HL-60 (cell line): ENCODE results near the gene ANKRD33B.
A peak's percentile ranks its signal among the peaks of the same experiment; 100 is the strongest.

Experiments
- DNase-seq, 2 experiments: peaks; one replicate each; pipeline ENCODE4 v3.0.0-alpha.2; 2010 to 2020; ENCODE audit warnings: low read depth in 1 of 2, low spot score in 1 of 2
- H3K27ac ChIP-seq: fragments of 250-450 bp; sonication (Bioruptor Pico); replicated peaks from 2 replicates; pipeline ENCODE4 v1.5.1; 2020; ENCODE audit warnings: mild to moderate bottlenecking, moderate library complexity
- H3K27me3 ChIP-seq: fragments of 250-450 bp; sonication (Bioruptor Pico); 2 replicates; pipeline ENCODE4 v1.5.1; 2021; ENCODE audit warnings: mild to moderate bottlenecking, moderate library complexity; ENCODE audit not compliant: insufficient read depth, poor library complexity, severe bottlenecking
- H3K4me3 ChIP-seq: replicated peaks from 2 replicates; pipeline ENCODE4 v1.5.1; 2011; ENCODE audit warnings: mild to moderate bottlenecking, control low read depth, low read length; ENCODE audit not compliant: insufficient read depth
- GABPA ChIP-seq: IDR thresholded peaks from 2 replicates; pipeline ENCODE4 v1.6.1; 2012; ENCODE audit warnings: low read depth
- POLR2AphosphoS5 ChIP-seq: IDR thresholded peaks from 2 replicates; pipeline ENCODE4 v1.6.1; 2012; ENCODE audit warnings: low read depth
- SPI1 ChIP-seq: IDR thresholded peaks from 2 replicates; pipeline ENCODE4 v1.6.1; 2012; ENCODE audit warnings: low read depth, mild to moderate bottlenecking, borderline replicate concordance
- TF ChIP-seq, protein P1 (sequence below): IDR thresholded peaks from one replicate; pipeline ENCODE4 v1.5.1; 2011; ENCODE audit warnings: low read length, control low read depth, inconsistent platforms; ENCODE audit not compliant: insufficient read depth
- TF ChIP-seq, protein P2 (sequence below): IDR thresholded peaks from 2 replicates; pipeline ENCODE4 v1.6.1; 2012; ENCODE audit warnings: low read depth; ENCODE audit not compliant: insufficient replicate concordance

ANKRD33B gene

DNA sequence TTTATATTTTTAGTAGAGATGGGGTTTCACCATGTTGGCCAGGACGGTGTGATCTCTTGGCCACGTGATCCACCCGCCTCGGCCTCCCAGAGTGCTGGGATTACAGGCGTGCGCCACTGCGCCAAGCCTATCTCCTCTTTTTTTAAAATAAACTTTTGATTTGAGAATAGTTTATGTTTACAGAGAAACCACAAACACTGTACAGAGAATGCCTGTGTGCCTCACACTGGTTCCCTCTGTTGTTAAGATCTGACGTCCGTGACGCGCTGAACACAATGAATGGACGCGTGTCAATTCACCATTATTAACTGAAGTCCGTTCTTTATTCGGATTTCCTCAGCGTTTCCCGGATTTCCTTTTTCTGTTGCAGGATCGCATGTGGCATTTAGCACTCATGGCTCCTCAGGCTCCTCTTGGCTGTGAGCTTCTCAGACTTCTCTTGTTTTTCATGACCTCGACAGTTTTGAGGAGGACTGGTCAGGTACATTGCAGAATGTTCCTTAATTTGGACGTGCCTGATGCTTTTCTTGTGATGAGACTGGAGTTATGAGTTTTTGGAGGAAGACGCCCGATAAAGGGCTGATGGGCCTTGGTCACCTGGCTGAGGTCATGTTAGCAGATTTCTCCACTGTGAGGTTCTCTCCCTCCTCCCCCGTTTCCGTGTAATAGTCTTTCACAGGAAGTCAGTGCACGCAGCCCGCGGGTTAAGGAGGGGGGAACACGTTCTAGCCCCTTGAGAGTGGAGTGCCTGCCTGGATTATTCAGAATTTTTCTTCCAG, 69.6 kb downstream of the ANKRD33B start:
- peak overlapping the region; percentile 79 for H3K27ac ChIP-seq
- no peak for TF ChIP-seq SPI1
- TF ChIP-seq POLR2AphosphoS5, result no peak
- no peak for TF ChIP-seq GABPA
- TF ChIP-seq, protein P1, sequence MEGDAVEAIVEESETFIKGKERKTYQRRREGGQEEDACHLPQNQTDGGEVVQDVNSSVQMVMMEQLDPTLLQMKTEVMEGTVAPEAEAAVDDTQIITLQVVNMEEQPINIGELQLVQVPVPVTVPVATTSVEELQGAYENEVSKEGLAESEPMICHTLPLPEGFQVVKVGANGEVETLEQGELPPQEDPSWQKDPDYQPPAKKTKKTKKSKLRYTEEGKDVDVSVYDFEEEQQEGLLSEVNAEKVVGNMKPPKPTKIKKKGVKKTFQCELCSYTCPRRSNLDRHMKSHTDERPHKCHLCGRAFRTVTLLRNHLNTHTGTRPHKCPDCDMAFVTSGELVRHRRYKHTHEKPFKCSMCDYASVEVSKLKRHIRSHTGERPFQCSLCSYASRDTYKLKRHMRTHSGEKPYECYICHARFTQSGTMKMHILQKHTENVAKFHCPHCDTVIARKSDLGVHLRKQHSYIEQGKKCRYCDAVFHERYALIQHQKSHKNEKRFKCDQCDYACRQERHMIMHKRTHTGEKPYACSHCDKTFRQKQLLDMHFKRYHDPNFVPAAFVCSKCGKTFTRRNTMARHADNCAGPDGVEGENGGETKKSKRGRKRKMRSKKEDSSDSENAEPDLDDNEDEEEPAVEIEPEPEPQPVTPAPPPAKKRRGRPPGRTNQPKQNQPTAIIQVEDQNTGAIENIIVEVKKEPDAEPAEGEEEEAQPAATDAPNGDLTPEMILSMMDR, result no peak
- TF ChIP-seq, protein P2, sequence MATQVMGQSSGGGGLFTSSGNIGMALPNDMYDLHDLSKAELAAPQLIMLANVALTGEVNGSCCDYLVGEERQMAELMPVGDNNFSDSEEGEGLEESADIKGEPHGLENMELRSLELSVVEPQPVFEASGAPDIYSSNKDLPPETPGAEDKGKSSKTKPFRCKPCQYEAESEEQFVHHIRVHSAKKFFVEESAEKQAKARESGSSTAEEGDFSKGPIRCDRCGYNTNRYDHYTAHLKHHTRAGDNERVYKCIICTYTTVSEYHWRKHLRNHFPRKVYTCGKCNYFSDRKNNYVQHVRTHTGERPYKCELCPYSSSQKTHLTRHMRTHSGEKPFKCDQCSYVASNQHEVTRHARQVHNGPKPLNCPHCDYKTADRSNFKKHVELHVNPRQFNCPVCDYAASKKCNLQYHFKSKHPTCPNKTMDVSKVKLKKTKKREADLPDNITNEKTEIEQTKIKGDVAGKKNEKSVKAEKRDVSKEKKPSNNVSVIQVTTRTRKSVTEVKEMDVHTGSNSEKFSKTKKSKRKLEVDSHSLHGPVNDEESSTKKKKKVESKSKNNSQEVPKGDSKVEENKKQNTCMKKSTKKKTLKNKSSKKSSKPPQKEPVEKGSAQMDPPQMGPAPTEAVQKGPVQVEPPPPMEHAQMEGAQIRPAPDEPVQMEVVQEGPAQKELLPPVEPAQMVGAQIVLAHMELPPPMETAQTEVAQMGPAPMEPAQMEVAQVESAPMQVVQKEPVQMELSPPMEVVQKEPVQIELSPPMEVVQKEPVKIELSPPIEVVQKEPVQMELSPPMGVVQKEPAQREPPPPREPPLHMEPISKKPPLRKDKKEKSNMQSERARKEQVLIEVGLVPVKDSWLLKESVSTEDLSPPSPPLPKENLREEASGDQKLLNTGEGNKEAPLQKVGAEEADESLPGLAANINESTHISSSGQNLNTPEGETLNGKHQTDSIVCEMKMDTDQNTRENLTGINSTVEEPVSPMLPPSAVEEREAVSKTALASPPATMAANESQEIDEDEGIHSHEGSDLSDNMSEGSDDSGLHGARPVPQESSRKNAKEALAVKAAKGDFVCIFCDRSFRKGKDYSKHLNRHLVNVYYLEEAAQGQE, result no peak
- peak in 1 of 2 experiments; percentile 50 for DNase-seq
- H3K4me3 ChIP-seq, result no peak overlapping the region
- H3K27me3 ChIP-seq, result no peaks in the 10 kb centered on the region

DNA sequence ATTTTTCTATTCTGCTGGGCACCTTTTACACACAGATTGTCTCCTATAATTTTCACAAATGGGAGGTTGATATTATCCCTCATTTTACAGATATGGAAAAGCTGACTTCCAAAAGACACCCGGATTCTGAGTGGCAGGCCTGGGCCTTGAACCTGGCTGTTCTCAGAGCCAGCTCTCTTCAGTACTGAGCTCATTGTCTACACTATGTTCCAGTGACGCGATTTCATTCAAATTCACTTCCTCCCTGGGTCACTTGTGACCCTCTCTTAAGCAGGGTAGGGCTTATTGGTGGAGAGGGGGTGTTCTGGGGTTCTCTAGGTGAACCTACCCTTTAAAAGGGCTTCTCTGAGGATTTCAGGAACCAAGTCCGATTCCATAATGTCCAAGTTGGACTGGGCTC, 70.2 kb downstream of the ANKRD33B start:
- TF ChIP-seq SPI1, result peak; percentile 42; the same call in 1 of the 2 replicates
- no peak for TF ChIP-seq POLR2AphosphoS5
- no peaks in the 10 kb centered on the region for H3K27me3 ChIP-seq
- peak overlapping the region; percentile 79 for H3K27ac ChIP-seq

DNA sequence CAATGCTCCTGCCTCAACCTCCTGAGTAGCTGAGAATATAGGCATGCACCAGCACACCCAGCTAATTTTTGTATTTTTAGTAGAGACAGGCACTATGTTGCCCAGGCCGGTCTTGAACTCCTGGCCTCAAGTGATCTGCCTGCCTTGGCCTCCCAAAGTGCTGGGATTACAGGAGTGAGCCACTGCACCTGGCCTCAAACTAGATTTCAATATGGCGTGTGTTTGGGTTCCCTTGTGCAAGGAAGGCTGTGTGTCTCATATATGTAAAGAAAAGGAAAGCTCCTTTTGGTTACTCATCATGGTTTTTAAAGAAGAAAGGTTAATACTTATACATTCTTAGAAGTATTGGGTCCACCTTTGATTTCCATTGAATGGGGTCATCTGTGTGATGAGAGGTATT, 70.7 kb downstream of the ANKRD33B start:
- no peak for DNase-seq
- TF ChIP-seq SPI1, result no peak
- no peak for TF ChIP-seq POLR2AphosphoS5
- TF ChIP-seq, protein P1, result no peak
- TF ChIP-seq, protein P2, result no peak
- no peak for TF ChIP-seq GABPA
- Histone ChIP-seq H3K4me3 (no peak overlapping the region), H3K27me3 (no peaks in the 10 kb centered on the region), H3K27ac (no peak overlapping the region)

More for the DNA sequence above, 70.2 kb downstream of the ANKRD33B start:
- DNase-seq, result no peak
- H3K4me3 ChIP-seq, result no peak overlapping the region

DNA sequence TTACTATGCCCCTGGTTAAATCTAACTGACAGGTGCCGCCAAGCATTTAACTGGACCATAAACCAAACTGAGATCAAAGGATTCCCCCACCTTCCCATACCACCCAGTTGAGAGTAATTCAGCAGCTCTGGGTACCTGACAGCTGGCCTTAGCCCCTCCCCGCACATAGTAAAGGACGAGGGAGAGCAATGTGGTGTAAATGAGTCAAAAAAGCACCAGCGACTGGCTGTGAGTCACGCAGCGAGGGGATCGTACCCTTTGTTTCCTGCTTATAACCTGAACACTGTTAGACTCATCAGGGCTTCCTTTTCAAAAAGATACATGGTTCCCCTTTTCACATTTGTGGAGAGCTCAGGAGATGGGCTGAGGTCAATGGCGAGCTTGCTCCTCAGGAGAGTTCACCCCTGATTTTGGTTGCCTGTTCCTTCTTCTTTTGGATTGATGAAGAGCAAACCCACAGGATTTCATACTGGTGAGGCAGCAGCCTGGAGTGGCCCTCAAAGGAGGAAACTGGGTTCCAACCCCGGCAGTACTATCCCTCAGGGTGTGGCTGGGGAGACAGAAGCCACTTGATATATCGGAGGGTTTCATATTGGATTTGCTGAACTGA, 71.5 kb downstream of the ANKRD33B start:
- TF ChIP-seq POLR2AphosphoS5, result no peak
- peak; percentile 33; the same call in 1 of the 2 replicates for TF ChIP-seq SPI1
- peak; percentile 61 to 90 for DNase-seq
- Histone ChIP-seq H3K4me3 (no peak overlapping the region), H3K27me3 (no peaks in the 10 kb centered on the region), H3K27ac (peak overlapping the region; percentile 7; the same call in 1 of the 2 replicates)
